ENCODE measurements around the gene FARS2.

DNA sequence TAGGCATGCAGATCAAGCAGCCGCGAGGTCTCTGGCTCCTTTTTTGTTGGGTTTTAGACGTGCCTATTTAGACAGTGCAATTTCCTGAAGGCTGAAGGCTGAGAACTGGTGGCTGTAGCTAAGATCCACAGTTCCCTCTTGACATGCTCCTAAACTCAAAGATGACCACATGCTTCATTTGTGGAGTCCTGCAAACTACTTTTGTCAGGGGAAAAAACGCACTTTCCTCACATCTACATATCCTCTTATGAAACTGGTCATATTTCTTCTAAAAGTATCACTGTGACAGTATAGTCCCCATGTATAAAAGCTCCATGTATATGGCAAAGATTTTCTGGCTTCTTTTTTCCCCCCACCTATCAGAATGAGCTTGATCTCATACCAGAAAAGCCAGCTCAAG, 31.2 kb upstream of the FARS2 start:
- TF ChIP-seq, protein P1, sequence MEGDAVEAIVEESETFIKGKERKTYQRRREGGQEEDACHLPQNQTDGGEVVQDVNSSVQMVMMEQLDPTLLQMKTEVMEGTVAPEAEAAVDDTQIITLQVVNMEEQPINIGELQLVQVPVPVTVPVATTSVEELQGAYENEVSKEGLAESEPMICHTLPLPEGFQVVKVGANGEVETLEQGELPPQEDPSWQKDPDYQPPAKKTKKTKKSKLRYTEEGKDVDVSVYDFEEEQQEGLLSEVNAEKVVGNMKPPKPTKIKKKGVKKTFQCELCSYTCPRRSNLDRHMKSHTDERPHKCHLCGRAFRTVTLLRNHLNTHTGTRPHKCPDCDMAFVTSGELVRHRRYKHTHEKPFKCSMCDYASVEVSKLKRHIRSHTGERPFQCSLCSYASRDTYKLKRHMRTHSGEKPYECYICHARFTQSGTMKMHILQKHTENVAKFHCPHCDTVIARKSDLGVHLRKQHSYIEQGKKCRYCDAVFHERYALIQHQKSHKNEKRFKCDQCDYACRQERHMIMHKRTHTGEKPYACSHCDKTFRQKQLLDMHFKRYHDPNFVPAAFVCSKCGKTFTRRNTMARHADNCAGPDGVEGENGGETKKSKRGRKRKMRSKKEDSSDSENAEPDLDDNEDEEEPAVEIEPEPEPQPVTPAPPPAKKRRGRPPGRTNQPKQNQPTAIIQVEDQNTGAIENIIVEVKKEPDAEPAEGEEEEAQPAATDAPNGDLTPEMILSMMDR (optimal IDR thresholded peaks at IDR 0.05 in 1 of 3, IDR thresholded peaks at IDR 0.05 in 1 of 3, conservative IDR thresholded peaks at IDR 0.05 in 1 of 3; ENCODE audit: extremely low read depth in 1 of 3, insufficient read depth in 2 of 3, low read length in 3 of 3), result no peak
- no peak for TF ChIP-seq EZH2 (IDR thresholded peaks at IDR 0.05; ENCODE audit: low read length)
